GM21576 (cell line): ENCODE measurements around the gene RMDN2.

Experiments used
- ATAC-seq: cut with Tn5 transposase; IDR thresholded peaks from one replicate; pipeline ENCODE4 v1.9.1; 2021; ENCODE audit warnings: mild to moderate bottlenecking, moderate library complexity; ENCODE audit not compliant: unreplicated experiment

The RMDN2 gene

GRCh38 chr2:37925063-37925897 is at the start of gene RMDN2:
RMDN2 (plus strand) TSS chr2:37925287; CDS start chr2:37929278, 3,991 bp downstream.
- peak; percentile 85 for ATAC-seq

- no peak for ATAC-seq
Measured at GRCh38 chr2:37875403-37875906, 49.6 kb upstream of the RMDN2 start.

GRCh38 chr2:37876227-37876626 is 48.9 kb upstream of the RMDN2 start:
- ATAC-seq = no peak

- peak; percentile 49 for ATAC-seq
Measured at GRCh38 chr2:37877457-37878315, 47.4 kb upstream of the RMDN2 start.

- no peak for ATAC-seq
Measured at GRCh38 chr2:37878536-37878935, 46.6 kb upstream of the RMDN2 start.

GRCh38 chr2:37880551-37880950 is 44.5 kb upstream of the RMDN2 start:
- ATAC-seq = no peak

GRCh38 chr2:37881397-37881796 is 43.7 kb upstream of the RMDN2 start:
- no peak for ATAC-seq

- ATAC-seq = no peak
Measured at GRCh38 chr2:37882036-37882435, 43.1 kb upstream of the RMDN2 start.

GRCh38 chr2:37883518-37883917 is 41.6 kb upstream of the RMDN2 start:
- ATAC-seq = no peak

GRCh38 chr2:37885329-37885993 is 39.6 kb upstream of the RMDN2 start:
- no peak for ATAC-seq

GRCh38 chr2:37886745-37887144 is 38.3 kb upstream of the RMDN2 start:
- ATAC-seq = no peak

- ATAC-seq = no peak
Measured at GRCh38 chr2:37887286-37887685, 37.8 kb upstream of the RMDN2 start.

- ATAC-seq = no peak
Measured at GRCh38 chr2:37890893-37891495, 34.1 kb upstream of the RMDN2 start.

GRCh38 chr2:37891846-37892435 is 33.1 kb upstream of the RMDN2 start:
- no peak for ATAC-seq

GRCh38 chr2:37892436-37893114 is 32.5 kb upstream of the RMDN2 start:
- peak; percentile 66 for ATAC-seq

- ATAC-seq = no peak
Measured at GRCh38 chr2:37893327-37893726, 31.8 kb upstream of the RMDN2 start.

GRCh38 chr2:37894047-37894446 is 31.0 kb upstream of the RMDN2 start:
- ATAC-seq = no peak

- no peak for ATAC-seq
Measured at GRCh38 chr2:37894601-37895000, 30.5 kb upstream of the RMDN2 start.

GRCh38 chr2:37895140-37895539 is 29.9 kb upstream of the RMDN2 start:
- ATAC-seq = no peak

GRCh38 chr2:37896319-37896718 is 28.8 kb upstream of the RMDN2 start:
- ATAC-seq = no peak
